GM19193 (cell line): ENCODE data around the gene FAM114A1.

Source experiments
- POLR2A ChIP-seq: IDR thresholded peaks from 4 replicates; pipeline ENCODE4 v1.6.1; 2011; ENCODE audit not compliant: insufficient read depth, insufficient read length; ENCODE audit errors: extremely low read depth

Gene FAM114A1

GRCh38 chr4:38964942-38965775 lies 97.6 kb downstream of the FAM114A1 start:
- no peak for TF ChIP-seq POLR2A

- no peak for TF ChIP-seq POLR2A
Measured at GRCh38 chr4:38965866-38966265, 98.3 kb downstream of the FAM114A1 start.

GRCh38 chr4:38967260-38968095 lies 99.9 kb downstream of the FAM114A1 start:
- no peak for TF ChIP-seq POLR2A

- no peak for TF ChIP-seq POLR2A
Measured at GRCh38 chr4:38968668-38969067, 101.1 kb downstream of the FAM114A1 start.

GRCh38 chr4:38976308-38976707 lies 108.7 kb downstream of the FAM114A1 start:
- no peak for TF ChIP-seq POLR2A

- no peak for TF ChIP-seq POLR2A
Measured at GRCh38 chr4:38979081-38979480, 111.5 kb downstream of the FAM114A1 start.

- no peak for TF ChIP-seq POLR2A
Measured at GRCh38 chr4:38979511-38980230, 112.1 kb downstream of the FAM114A1 start.

GRCh38 chr4:38980903-38981676 lies 113.5 kb downstream of the FAM114A1 start:
- TF ChIP-seq POLR2A = no peak

- TF ChIP-seq POLR2A = no peak
Measured at GRCh38 chr4:38982361-38983095, 114.9 kb downstream of the FAM114A1 start.

- TF ChIP-seq POLR2A = no peak
Measured at GRCh38 chr4:38983291-38983690, 115.7 kb downstream of the FAM114A1 start.

GRCh38 chr4:38983787-38984598 lies 116.4 kb downstream of the FAM114A1 start:
- TF ChIP-seq POLR2A = no peak

GRCh38 chr4:38985410-38986100 lies 117.9 kb downstream of the FAM114A1 start:
- TF ChIP-seq POLR2A = no peak
